ENCODE results near the gene ZNF219. TPM values are rescaled to one million over a fixed set of nuclear protein-coding genes. Genes with fewer than 3 reads are reported as not detected.

The ZNF219 gene
- polyA plus RNA-seq, 1 donor, result 22.8 TPM

DNA sequence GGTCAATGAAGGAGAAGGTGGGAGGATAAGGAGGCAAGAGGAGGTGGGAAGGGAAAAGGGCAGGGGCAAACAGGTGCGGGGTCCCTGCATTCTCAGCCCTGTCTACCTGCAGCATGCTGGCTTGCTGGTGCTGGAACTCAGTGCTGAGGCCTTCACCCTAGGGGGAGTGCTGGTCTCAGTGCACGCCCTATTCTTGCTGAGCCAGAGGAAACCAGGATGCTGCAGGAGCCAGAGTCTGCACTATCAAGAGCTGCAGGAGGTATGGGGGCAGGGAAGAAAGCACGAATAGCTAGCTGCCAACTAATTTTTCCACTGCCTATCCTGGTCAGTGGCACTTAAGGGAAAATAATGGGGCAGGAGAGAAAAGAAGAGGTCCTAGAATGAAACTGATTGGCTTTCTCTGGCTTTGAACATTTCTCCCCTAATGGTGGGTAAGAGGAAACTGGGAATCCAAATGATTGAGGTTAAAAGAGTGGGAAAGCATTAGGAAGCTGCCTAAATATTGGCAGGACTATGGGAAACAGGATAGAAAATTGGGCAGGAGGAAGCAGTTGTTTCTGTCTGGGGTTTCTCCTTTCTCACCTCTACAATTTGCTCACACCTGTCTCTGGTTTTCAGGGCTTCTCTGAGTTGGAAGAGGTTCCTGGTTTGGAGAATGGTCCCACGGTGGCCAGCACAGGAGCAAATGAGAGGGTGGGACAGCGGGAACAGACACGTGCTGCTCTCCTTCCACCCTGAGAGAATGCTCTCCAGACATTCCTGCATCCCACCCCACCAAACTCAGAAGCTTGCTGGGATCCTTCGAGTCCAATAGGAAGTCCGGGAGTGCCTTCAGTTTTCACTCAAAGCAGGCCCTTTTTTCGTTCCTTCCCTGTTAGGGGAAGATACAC, 4.3 kb upstream of the ZNF219 start:
- DNase-seq, result no peak

DNA sequence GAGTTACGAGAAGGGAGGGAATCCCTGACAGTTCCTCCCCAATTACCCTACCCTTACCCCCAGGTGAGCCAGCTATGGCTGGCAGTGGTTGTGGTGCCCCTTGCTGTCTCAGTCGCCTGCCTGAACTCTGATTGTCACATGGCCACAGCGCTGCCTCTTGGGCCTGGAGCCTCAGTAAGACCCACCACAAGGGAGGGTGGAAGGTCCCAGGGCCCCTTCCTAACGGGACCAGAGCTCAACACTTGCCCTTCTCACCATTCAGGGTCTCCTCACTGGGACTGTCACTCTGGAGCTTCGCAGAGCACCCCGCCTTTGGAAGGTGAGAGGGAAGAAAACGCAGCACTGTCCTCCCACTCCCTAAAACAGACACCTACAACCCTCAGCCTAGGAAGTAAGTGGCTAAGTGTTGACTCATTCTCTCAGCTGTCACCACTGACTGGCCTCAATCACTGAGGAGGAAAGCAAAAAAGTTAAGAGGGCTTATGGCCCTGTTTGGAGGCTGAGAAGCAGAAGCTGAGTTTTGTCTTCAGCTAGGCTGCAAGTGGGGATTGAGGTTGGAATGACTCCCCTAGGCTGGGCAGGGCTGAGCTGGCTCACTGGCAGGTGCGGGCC, 3.5 kb upstream of the ZNF219 start:
- no peak for DNase-seq

DNA sequence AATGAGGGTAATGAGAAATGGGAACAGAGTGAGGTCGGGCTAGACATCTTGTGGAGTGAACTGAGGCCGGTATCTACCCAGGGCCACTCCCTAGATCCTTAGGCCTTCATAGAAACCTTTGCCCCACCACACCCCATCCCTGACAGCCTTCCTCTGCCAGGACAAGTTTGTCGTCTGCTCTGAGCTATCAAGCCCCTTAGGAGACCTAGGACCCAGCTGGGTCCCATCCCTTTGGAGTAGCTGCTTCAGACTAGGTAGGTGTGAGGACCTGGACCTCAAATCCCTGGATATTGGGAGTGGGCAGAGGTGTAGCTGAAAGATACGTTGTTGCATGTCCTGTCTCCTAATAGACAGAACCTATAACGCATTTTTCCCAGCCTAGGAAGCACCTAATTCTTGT, 2.5 kb upstream of the ZNF219 start, which contains the start of gene TMEM253:
Gene TMEM253, plus strand, starts transcription at position 136 of the 400 bp plus-strand sequence. CDS start 278 bp downstream, outside the sequence.
- DNase-seq, result no peak

DNA sequence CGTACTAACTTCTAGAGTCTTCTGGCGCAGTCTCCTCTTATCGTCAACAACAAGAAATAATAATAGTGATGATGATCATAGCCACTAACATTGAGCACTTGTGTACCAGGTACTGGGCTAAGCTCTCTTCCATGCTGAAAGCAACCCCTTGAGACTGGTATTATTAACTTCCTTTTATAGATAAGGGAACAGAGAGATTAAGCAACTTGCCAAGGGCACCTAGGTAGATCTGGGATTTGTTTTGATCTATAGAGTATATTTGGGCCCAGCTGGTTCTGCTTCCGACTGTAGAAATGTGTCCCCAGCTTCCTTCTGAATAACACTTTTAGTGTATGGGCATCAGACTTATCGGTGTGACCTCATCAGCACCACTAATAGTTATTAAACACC, 1.1 kb upstream of the ZNF219 start:
- DNase-seq, result no peak

DNA sequence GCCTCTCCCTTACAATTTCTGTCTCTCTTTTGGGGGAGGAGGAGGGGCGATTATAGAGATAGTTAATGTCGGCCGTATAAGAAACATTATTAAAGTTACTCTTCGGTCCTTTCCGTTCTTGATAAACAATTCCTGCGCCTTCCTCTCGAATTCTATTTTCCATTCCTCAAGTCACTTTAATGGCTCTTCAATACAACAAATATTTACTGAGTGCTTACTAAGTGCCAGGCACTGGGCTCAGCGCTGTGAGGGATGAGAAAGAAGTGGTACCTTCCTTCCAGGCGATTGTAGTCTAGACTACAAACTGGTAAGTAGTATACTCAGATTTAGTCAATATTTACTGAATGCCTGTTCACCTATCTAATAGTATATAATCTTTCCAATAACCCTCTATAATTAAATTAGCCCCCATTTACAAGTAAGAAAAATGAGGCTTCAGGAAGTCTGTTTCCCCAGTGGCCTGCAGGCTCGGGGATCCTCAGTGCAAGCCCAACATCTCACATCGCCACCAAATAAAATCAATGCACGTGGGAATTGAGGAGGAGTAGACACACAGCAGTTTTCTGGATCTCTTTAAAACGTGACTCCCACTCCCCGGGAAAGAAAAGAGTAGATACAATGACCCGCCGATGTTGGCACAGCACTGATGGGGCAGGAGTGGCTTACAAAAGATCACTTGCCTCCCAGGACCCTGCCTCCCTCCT, 589 bp upstream of the ZNF219 start:
- no peak for DNase-seq

DNA sequence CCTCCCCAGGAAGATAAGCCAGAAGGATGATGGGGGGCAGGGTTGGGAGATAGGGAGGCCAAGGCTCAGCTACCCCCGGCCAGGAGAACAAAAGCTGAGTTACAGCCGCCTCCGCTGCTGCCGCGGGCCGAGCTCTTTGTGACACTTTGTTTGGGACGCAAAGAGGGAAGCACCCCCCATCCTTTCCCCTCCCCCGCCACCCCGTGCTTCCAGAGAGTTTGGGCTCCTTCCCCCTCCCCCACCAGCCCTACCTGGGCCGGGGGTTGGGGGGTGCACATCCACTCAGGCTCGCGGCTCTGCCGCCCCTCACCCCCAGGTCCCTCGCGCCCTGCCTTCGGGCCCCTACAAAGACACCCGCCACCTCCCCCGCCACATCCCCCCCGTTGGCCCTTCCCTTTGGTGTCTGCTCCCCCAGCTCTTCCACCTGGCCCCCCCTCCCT, 799 bp downstream of the ZNF219 start:
- DNase-seq, result no peak

DNA sequence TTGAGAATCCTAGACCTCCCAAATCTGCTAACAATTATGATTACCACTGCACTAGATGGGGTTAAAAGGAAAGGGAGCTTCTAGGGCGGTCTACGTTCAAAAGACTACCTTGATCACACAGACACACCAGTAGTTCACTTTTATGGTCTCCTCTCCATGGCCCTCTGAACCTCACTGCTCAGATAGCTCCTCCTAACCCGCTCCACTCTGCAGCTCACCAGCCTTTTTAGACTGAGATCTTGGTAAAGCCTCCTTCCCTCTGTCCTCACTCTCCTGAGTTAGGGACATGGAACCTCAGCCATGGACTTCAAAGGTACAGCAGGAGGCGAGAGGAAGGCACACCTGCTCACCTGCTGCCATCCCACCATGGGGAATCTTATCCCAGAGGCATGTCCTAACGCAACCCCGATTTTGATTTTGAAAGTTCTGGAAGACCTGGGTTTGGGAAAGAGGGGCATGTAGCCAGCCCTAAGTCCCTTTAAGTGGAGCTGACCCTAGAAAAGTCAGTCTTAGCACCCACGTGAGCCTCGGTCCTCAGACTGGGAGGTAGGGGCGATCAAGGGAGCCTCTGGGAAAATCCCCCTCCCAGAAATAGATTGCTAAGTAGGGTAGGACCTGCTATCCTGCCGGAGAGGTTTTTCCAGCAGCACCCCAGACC, 1.3 kb downstream of the ZNF219 start:
- no peak for DNase-seq

DNA sequence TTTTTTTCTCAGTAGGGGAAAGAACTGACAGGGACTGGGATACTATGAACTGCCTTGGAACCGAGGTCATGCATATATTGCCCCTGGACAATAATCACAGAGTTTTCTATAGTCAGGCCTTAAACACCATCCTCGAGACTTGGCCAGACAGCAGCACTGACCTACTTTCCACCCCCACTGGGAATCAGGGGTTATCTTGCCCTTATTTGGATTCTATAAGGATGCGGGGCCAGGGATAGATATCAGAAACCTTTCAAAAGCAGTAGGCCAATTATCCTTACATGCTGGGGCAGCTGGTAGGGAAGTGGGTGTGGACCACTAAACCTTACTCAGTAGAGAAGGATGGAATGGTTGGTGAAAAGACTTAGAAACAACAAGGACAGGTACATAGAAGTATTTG, 2.0 kb downstream of the ZNF219 start:
- no peak for DNase-seq

DNA sequence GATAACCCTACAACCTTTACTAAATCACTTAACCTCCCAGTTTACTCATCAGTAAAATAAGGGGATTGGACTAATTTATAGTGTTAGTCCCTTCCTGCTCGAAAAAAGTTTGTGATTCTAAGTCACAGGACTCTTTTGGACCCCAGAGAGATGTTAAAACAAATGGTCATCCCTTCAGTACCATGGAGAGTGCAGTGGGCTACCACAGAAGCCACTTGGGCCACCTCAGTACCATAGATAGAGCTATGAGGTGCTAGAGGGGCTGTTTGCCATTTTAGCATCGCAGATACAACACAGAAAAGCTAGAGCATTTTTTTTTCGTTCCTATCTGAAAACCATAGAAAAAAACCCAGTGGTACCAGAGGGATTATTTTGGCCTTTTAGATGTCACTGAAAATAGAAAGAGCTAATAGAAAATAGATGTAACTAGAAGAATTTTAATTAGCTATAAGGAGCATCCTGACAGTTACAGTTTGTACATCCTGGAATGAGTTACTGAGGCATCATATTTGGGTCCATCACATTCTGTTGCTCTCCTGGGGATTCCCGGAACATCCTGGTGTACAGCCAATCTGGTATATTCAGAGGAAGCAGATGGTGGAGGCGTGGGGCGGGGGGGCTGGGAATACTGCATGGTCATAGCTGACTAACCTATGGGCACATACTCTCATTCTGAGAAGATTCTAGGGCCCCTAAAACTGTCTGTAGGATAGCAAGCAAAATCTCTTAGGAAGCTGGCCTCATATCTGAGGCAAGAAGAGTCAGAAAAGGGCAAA, 2.8 kb downstream of the ZNF219 start:
- DNase-seq, result no peak

DNA sequence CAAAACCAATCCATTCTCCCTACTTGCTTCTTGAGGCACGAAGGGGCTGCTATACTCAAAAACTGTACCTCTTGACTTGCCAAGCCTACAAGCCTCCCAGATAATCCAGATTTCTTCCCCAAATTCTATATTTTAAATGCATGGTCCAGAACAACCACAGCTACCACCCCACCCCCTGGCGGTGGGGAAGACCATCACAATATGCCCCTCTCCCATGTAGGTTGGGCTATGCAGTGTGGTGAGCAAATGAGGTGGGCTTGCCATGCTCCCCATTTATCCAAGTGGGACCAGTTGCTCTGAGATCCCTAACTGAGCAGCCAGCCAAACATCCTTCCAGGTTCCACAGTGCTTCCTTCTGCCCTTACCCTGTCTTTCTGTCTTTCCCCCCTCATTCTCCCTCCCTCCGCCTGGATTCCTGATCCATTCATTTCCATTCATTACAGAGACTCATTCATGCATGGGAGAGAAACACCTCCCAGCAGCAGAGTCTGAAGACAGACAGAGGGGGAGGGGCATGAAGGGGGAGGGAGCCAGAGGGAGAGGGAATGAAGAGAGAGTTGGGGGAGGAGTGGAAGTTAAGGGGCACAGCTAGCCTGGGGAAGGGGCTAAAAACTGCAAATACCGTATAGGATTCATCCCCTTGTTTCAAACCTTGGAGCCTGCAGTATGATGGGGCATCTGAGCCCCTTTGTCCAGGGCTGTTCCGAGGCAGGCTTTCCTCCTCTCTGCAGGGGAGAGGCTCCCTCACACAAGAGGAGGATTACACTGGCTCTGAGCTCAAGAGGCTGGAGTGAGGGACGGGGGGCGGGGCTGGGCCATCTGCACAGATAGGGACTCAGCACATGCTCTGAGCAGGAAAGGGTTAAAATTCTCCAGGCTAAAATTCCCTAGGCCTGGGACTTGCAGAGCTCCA, 4.4 kb downstream of the ZNF219 start:
- DNase-seq, result peak; percentile 84

DNA sequence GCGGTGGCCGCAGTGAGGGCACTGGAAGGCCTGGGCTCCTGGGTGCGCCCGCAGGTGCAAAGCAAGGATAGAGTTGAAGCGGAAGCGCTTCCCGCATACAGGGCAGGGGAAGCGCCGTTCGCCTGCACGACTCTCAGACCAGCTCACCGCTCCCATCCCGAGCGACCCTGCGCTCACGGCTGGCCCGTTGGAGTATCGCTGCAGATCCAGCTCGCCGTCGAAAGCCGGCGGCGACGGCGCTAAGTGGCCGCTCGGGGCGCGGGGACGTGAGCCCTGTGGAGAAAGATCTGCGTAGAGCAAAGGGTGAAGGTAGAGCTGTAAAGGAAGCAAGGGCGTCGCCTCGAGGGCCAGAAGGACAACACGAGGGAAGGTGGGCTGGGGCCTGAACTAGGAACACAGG, 5.4 kb downstream of the ZNF219 start:
- DNase-seq, result no peak

DNA sequence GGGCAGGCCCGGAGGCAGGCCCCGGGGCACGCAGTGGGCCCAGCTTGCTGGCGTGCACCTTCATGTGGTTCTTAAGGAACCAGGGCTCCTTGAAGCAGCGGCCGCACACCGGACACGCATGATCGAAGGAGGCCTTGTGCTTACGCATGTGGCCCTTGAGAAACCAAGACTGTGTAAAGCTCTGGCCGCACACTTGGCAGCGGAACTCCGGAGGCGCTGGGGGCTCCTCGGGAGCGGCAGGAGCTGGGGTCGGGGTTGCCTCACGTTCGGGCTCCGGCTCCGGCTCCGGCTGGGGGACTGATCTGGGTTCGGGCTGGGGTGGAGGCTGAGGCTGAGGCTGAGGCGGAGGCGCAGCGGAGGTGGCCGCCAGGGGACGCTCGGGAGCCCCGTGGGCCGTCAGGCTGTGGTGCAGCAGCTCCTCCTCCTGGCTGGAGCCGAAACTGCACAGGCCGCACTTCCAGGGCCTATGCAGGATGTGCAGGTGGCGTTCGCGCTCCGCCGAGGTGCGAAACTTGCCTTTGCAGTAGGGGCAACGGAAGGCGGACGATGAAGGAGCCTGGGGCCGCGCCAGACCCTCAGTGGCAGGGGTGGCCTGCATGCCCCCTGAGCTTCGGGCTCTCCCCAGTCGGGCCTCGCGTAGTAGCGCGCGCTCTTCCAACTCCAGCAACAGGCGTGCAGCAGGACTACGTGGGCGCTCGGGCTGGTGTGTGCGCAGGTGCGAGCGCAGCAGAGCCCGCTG, 6.0 kb downstream of the ZNF219 start:
- DNase-seq, result peak; percentile 64

DNA sequence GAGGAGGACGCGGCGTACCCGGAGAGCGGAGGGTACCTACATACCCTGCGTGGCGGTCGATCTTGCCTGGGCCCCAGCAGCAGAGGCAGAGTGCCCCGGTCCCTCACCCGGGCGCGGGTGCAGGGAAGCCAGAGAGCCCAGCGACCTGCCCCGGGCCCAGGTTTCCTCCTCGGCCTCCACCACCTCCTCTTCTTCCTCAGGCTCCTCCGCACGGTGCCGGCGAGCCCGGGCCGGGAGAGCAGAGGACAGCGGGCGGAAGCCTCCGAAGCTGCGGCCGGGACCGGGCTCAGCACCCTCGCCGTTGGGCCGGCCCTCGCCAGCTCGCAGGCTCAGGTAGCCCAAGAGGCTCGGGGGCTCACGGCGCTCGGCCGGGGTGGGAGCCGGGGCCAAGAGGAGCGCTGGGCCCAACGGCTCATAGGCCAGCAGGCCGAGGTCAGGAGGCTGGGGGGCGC, 6.6 kb downstream of the ZNF219 start:
- DNase-seq, result no peak

DNA sequence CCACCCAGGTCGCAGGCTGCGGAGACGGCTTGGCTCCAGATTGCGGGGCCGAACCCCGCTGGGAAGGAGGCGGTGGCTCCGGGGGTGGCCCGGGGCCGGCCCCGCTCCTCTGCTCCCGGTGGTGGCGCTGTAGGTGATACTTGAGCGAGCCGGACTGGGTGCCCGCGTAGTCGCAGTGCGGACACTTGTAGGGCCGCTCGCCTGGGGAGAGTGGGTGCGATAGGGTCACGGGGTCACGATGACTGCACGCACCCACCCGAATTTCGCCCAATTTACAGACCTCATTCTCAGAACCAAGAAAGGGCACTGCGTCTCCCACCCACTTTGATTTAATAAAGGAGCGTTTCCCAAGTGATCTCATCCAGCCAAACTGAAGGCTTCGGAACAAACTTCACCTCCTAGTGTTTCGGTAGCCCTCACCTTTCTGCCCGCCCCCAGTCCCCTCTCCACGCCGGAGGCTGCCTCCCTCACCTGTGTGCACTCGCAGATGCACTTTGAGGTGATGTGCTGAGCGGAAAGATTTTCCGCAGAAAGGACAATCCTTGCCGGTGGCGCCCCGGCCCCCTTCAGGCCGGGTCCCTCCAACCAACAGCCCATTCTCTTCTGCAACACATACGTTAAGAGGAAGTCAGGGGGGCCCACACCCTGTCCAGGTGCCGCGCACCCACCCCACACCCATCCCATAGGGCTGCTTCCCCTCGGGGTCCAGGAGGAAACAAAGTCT, 7.4 kb downstream of the ZNF219 start:
- DNase-seq, result no peak

DNA sequence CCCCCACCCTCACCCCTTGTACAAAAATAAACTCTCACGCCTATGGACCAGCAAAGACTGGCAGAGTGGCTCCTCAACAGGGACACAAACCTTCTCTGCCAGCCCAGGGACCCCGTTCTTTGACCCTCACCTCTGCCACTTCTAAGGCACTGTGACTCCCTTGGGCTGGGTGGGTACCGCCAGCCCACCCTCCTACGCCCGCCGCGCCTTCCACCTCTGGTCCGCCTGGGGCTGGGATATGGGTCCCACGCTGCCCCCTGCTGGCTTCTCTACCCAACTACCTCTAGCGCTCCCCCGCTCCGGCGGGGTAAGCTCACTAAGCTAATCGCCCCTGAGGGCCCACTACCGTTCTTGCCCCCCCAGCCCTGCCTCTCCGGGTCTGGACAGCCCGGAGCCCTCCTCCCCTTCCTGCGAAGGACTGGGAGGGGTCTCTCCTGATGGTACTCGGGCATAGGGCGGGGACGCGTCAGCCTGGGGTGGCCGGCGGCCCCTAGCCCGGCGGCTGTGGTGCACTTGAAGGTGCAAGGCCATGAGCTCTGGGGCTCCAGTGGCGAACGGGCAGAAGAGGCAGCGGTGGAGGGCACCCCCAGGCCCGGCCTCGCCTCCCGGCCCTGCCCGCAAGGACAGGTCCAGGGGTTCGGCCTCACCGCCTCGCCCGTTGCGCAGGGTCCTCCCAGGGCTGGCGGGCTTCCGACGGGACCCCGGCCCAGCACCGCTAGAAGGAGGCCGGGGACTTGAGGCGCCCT, 8.1 kb downstream of the ZNF219 start:
- DNase-seq, result no peak

DNA sequence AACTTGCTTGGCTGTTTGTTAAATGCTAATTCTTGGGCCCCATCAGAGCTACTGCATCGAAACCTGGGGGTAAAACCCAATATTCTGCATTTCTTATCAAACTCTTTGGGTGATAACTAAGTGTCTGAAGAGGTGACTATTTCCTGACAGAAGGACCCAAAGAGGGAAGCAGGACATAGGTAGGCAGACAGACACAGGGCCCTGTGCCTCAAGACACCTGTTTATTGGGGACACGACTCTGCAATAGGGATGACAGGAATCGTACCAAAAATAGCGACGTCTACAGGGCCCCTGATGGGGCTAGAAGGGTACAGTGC, 8.6 kb downstream of the ZNF219 start:
- no peak for DNase-seq

DNA sequence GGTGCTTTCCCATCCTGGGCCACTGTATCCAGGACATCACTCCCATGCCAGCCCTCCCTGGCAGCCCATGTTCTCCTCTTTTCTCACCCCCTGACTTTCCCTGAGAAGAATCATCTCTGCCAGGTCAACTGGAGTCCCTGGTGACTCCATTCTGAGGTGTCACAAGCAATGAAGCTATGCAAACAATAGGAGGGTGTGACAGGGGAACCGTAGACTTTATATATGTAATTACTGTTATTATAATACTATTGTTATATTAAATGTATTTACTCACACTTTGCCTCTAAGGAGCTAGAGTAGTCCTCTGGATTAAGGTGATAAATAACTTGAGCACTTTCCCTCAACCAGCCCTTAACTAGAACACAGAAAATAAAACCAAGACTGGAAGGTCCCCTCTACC, 9.2 kb downstream of the ZNF219 start:
- DNase-seq, result no peak

DNA sequence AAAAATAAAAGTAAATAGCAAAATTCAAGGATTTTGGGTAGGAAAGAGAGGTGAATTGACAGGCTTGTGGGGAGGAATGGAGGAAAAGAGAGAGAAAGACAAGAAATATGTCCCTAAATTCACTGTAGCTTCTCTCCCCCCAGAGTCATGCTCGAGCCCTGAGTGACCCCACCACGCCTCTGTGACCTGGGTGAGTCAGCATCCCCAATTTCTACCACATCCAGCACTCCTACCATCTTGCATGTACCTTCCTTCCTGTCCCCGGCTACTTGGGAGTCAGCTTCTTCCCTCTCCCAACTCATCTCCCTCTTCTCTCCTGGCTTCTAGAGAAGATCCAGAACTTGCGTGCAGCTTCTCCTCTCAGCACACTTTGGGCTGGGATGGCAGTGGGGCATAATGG, 9.8 kb downstream of the ZNF219 start:
- no peak for DNase-seq

Data from left kidney (tissue), 2 donors.